ENCODE measurements around the gene TAS2R30. TPM values are rescaled to one million over a fixed set of nuclear protein-coding genes. Genes with fewer than 3 reads are reported as not detected.

TAS2R30 gene
- total RNA-seq, 1 experiment from 2014 or later = 3.7 TPM

GRCh38 chr12:11178250-11178649 lies 43.8 kb upstream of the TAS2R30 start:
- no peak for TF ChIP-seq CTCF (conservative IDR thresholded peaks at IDR 0.05; ENCODE audit: low read depth, low read length)
- TF ChIP-seq EZH2 (IDR thresholded peaks at IDR 0.05; ENCODE audit: borderline replicate concordance, low read depth, low read length, poor library complexity, severe bottlenecking) = no peak
- H3K27ac ChIP-seq (ENCODE audit: low read depth, low read length, poor library complexity, severe bottlenecking) = no peak overlapping the region
- no peaks in the 10 kb centered on the region for H3K27me3 ChIP-seq (replicated peaks; ENCODE audit: insufficient read depth, low read depth, low read length, poor library complexity)
- H3K9me3 ChIP-seq (ENCODE audit: low read depth, low read length, poor library complexity, severe bottlenecking) = no peaks in the 10 kb centered on the region
- POLR2A ChIA-PET (ENCODE audit: low non-redundant PET) = no interaction called here
- CTCF ChIA-PET = no interaction called here
- peaks cover 3% of the 10 kb centered on the region for H3K36me3 ChIP-seq (ENCODE audit: insufficient read depth, low read length, poor library complexity, severe bottlenecking)
- BruUV-seq (replicated peaks) = no TSS peak
- intact Hi-C loops (cut with micrococcal nuclease; ENCODE audit: unreplicated experiment) = no loop called here
- H3K4me3 ChIP-seq (ENCODE audit: low read depth, low read length, poor library complexity, severe bottlenecking) = no peak overlapping the region
- H3K4me1 ChIP-seq (ENCODE audit: insufficient read depth, low read length, poor library complexity, severe bottlenecking) = peaks cover 12% of the 10 kb centered on the region
- no peak for DNase-seq (ENCODE audit: low spot score)

GRCh38 chr12:11174022-11174421 lies 39.6 kb upstream of the TAS2R30 start:
- TF ChIP-seq CTCF (conservative IDR thresholded peaks at IDR 0.05; ENCODE audit: low read depth, low read length) = no peak
- no peak for TF ChIP-seq EZH2 (IDR thresholded peaks at IDR 0.05; ENCODE audit: borderline replicate concordance, low read depth, low read length, poor library complexity, severe bottlenecking)
- intact Hi-C loops (cut with micrococcal nuclease; ENCODE audit: unreplicated experiment) = no loop called here
- BruUV-seq (replicated peaks) = no TSS peak
- Histone ChIP-seq H3K4me1 (ENCODE audit: insufficient read depth, low read length, poor library complexity, severe bottlenecking) (peaks cover 25% of the 10 kb centered on the region), H3K36me3 (ENCODE audit: insufficient read depth, low read length, poor library complexity, severe bottlenecking) (peaks cover 9% of the 10 kb centered on the region), H3K27me3 (replicated peaks; ENCODE audit: insufficient read depth, low read depth, low read length, poor library complexity) (no peaks in the 10 kb centered on the region), H3K27ac (ENCODE audit: low read depth, low read length, poor library complexity, severe bottlenecking) (no peak overlapping the region), H3K9me3 (ENCODE audit: low read depth, low read length, poor library complexity, severe bottlenecking) (no peaks in the 10 kb centered on the region), H3K4me3 (ENCODE audit: low read depth, low read length, poor library complexity, severe bottlenecking) (no peak overlapping the region)
- ChIA-PET CTCF (interaction anchor here (0.6 kb wide), 1 partner anchor 563 kb away, joined by 8 read pairs; no protein-coding TSS in a partner anchor), POLR2A (ENCODE audit: low non-redundant PET) (no interaction called here)
- DNase-seq (ENCODE audit: low spot score) = peak; percentile 33

- CTCF ChIA-PET = interaction anchor here (1.0 to 1.2 kb wide), 2 partner anchors 28 to 1019 kb away, joined by 4 read pairs; no protein-coding TSS in a partner anchor
- Histone ChIP-seq H3K4me1 (ENCODE audit: insufficient read depth, low read length, poor library complexity, severe bottlenecking) (peaks cover 25% of the 10 kb centered on the region), H3K27me3 (replicated peaks; ENCODE audit: insufficient read depth, low read depth, low read length, poor library complexity) (no peaks in the 10 kb centered on the region), H3K27ac (ENCODE audit: low read depth, low read length, poor library complexity, severe bottlenecking) (peak overlapping the region; percentile 74), H3K36me3 (ENCODE audit: insufficient read depth, low read length, poor library complexity, severe bottlenecking) (peaks cover 9% of the 10 kb centered on the region), H3K9me3 (ENCODE audit: low read depth, low read length, poor library complexity, severe bottlenecking) (no peaks in the 10 kb centered on the region), H3K4me3 (ENCODE audit: low read depth, low read length, poor library complexity, severe bottlenecking) (peak overlapping the region; percentile 60)
- TF ChIP-seq CTCF (conservative IDR thresholded peaks at IDR 0.05; ENCODE audit: low read depth, low read length) (no peak), EZH2 (IDR thresholded peaks at IDR 0.05; ENCODE audit: borderline replicate concordance, low read depth, low read length, poor library complexity, severe bottlenecking) (no peak)
- intact Hi-C loops (cut with micrococcal nuclease; ENCODE audit: unreplicated experiment) = no loop called here
- peak; percentile 30 for DNase-seq (ENCODE audit: low spot score)
- TSS peak; percentile 80 for BruUV-seq (replicated peaks)
- POLR2A ChIA-PET (ENCODE audit: low non-redundant PET) = interaction anchor here (1.0 kb wide), 1 partner anchor 9 kb away, joined by 4 read pairs; no protein-coding TSS in a partner anchor
Observed at GRCh38 chr12:11171969-11172675, 37.7 kb upstream of the TAS2R30 start.
